Mesothelial cell of epicardium (in vitro differentiated cells): Measurements from ENCODE around the gene PANK2. TPM values are rescaled to one million over a fixed set of nuclear protein-coding genes. Genes with fewer than 3 reads are reported as not detected.
"Not testable (repeated sequence)": the region's sequence is repeated elsewhere in the genome, so short reads cannot be mapped to it uniquely, and the experiment has no call there.

Source experiments
- DNase-seq, 2 experiments: peaks; one replicate each; pipeline ENCODE4 v3.0.0; 2021; ENCODE audit warnings: low spot score in 2 of 2; ENCODE audit not compliant: unreplicated experiment in 2 of 2
- H3K27ac Mint-ChIP-seq: 2 replicates; pipeline ENCODE4 v1.8.0; 2021; ENCODE audit warnings: mixed read lengths
- H3K27me3 Mint-ChIP-seq: 2 replicates; pipeline ENCODE4 v1.8.0; 2021; ENCODE audit warnings: low read depth, mixed read lengths
- H3K36me3 Mint-ChIP-seq: 2 replicates; pipeline ENCODE4 v1.8.0; 2021; ENCODE audit warnings: mixed read lengths
- H3K4me1 Mint-ChIP-seq: 2 replicates; pipeline ENCODE4 v1.8.0; 2021; ENCODE audit warnings: mixed read lengths
- H3K4me3 Mint-ChIP-seq: 2 replicates; pipeline ENCODE4 v1.8.0; 2021; ENCODE audit warnings: mild to moderate bottlenecking, moderate library complexity, mixed read lengths
- H3K9me3 Mint-ChIP-seq: 2 replicates; pipeline ENCODE4 v1.8.0; 2021; ENCODE audit warnings: mixed read lengths
- total RNA-seq: library from RNA; stranded (reverse); gene quantifications from 3 replicates; pipeline ENCODE4 v1.2.1, GENCODE V29; 2021
- TF ChIP-seq, protein P1 (sequence below): fragments of 200-600 bp; sonication (generic); IDR thresholded peaks from one replicate; pipeline ENCODE4 v1.5.0; 2021; ENCODE audit warnings: antibody characterized with exemption; ENCODE audit not compliant: unreplicated experiment

Gene PANK2
- total RNA-seq, 1 donor from 2014 or later: 52.5 TPM

DNA sequence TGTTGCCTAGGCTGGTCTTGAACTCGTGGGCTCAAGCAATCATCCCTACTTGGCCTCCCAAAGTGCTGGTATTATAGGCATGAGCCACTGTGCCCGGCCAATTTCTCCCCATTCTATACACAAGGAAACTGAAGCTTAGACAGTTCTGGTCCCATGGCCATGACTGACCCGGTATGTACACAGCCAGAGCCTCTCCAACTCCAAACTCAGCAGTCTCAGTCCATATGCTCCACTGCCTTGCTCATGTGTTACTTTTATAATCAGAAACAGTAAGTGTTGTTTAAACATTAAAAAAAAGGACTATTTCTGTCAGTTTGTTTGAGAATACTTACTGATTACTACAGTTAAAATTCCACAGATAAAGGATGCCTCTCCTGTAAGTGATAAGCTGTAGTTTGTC, 75.5 kb downstream of the PANK2 start:
- Mint-ChIP-seq H3K27ac (peak overlapping the region; percentile 88), H3K4me3 (no peak overlapping the region), H3K27me3 (no peaks in the 10 kb centered on the region), H3K36me3 (peaks cover 20% of the 10 kb centered on the region), H3K9me3 (no peaks in the 10 kb centered on the region), H3K4me1 (peaks cover 10% of the 10 kb centered on the region)
- DNase-seq: no peak
- TF ChIP-seq, protein P1, sequence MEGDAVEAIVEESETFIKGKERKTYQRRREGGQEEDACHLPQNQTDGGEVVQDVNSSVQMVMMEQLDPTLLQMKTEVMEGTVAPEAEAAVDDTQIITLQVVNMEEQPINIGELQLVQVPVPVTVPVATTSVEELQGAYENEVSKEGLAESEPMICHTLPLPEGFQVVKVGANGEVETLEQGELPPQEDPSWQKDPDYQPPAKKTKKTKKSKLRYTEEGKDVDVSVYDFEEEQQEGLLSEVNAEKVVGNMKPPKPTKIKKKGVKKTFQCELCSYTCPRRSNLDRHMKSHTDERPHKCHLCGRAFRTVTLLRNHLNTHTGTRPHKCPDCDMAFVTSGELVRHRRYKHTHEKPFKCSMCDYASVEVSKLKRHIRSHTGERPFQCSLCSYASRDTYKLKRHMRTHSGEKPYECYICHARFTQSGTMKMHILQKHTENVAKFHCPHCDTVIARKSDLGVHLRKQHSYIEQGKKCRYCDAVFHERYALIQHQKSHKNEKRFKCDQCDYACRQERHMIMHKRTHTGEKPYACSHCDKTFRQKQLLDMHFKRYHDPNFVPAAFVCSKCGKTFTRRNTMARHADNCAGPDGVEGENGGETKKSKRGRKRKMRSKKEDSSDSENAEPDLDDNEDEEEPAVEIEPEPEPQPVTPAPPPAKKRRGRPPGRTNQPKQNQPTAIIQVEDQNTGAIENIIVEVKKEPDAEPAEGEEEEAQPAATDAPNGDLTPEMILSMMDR: no peak

DNA sequence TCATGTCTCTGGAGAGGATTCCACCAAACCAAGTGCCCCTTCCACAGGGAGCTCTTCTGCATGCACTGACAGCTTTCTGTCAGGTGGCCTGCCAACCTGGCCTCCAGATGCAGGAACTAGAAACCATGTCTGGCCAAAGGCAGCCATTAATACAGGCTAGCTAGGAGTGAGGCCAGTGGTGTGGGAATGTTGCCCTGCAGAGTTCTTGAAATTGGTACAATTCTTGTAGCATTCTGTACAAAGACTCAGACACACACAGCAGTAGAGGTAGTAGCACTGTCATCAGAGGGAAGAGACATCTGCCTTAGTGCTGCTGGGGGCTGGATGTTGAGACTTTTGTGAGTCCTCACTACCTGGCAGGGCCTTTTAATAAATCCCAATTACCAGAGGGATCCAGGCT, 77.4 kb downstream of the PANK2 start:
- no peak overlapping the region for H3K27ac Mint-ChIP-seq
- peaks cover 32% of the 10 kb centered on the region for H3K36me3 Mint-ChIP-seq
- H3K4me3 Mint-ChIP-seq: no peak overlapping the region
- DNase-seq: no peak
- TF ChIP-seq, protein P1: no peak
- H3K9me3 Mint-ChIP-seq: peaks cover 13% of the 10 kb centered on the region
- no peaks in the 10 kb centered on the region for H3K27me3 Mint-ChIP-seq
- H3K4me1 Mint-ChIP-seq: peaks cover 10% of the 10 kb centered on the region

DNA sequence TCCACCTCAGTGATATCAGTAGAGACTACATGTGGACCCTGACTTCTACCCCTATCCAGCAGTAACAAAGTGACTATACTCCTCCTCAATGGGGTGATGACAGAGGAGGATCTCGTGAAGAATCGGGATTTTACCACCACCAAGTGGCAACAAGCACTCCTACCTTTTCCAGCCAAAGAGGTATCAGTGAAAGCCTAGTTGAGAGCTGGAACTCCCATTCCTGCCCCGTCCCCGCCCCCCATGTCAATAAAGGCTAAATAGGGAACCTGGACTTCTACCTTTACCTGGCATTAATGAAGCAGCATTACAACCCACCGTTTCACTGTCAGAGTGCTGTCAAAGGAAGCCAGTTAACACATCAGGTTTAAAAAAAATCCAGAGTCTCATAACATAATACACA, 80.8 kb downstream of the PANK2 start:
- H3K4me3 Mint-ChIP-seq: no peak overlapping the region
- H3K9me3 Mint-ChIP-seq: peaks cover 30% of the 10 kb centered on the region
- H3K27me3 Mint-ChIP-seq: no peaks in the 10 kb centered on the region
- peaks cover 51% of the 10 kb centered on the region for H3K36me3 Mint-ChIP-seq
- H3K4me1 Mint-ChIP-seq: peaks cover 11% of the 10 kb centered on the region
- no peak overlapping the region for H3K27ac Mint-ChIP-seq
- DNase-seq: no peak
- TF ChIP-seq, protein P1: no peak

DNA sequence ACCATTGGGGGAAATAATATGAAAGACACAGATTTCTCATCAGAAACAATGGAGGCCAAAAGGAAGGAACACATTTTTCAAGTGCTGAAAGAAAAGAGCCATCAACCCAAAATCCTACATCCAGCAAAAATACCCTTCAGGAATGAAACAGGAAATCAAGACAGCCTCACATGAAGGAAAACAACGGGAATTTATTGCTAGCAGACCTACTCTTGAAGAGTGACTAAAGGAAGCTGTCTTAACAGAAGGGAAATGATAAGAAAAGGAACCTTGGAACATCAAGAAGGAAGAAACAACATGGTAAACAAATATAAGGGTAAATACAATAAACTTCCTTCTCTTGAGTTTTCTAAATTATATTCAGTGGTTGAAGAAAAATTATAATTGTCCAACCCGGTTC, 82.0 kb downstream of the PANK2 start:
- no peaks in the 10 kb centered on the region for H3K27me3 Mint-ChIP-seq
- no peak overlapping the region for H3K27ac Mint-ChIP-seq
- peaks cover 5% of the 10 kb centered on the region for H3K4me1 Mint-ChIP-seq
- TF ChIP-seq, protein P1: no peak
- peaks cover 57% of the 10 kb centered on the region for H3K36me3 Mint-ChIP-seq
- no peak overlapping the region for H3K4me3 Mint-ChIP-seq
- DNase-seq: no peak
- peaks cover 33% of the 10 kb centered on the region for H3K9me3 Mint-ChIP-seq

DNA sequence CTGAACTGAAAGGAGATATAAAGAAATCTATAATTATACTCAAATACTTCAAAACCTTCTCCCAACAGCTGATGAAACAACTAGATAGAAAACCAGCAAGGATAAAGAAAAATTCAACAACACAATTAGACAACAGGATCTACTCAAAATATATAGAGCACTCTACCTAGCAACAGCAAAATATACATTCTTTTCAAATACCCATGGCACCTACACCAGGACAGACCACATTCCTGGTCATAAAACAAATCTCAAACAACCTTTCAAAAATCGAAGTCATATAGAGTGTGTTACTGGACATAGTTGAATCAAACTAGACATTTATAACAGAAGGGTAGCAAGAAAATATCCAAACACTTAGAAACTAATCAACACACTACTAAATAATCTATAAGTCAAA, 83.0 kb downstream of the PANK2 start:
- Mint-ChIP-seq H3K27me3 (no peaks in the 10 kb centered on the region), H3K27ac (peak overlapping the region; percentile 3), H3K4me3 (no peak overlapping the region), H3K36me3 (peaks cover 56% of the 10 kb centered on the region), H3K4me1 (peaks cover 5% of the 10 kb centered on the region), H3K9me3 (peaks cover 33% of the 10 kb centered on the region)
- TF ChIP-seq, protein P1: no peak
- DNase-seq: no peak

DNA sequence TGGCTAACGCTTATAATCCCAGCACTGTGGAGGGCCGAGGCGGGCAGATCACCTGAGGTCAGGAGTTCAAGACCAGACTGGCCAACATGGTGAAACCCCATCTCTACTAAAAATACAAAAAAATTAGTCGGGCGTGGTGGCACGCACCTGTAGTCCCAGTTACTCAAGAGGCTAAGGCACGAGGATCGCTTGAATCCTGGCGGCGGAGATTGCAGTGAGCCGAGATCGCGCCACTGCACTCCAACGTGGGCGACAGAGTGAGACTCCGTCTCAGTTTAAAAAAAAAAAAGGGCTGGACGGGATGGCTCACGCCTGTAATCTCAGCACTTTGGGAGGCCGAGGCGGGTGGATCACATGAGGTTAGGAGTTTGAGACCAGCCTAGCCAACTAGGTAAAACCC, 83.4 kb downstream of the PANK2 start:
- peaks cover 33% of the 10 kb centered on the region for H3K9me3 Mint-ChIP-seq
- not testable (repeated sequence) for DNase-seq, H3K27ac Mint-ChIP-seq, H3K27me3 Mint-ChIP-seq, H3K4me1 Mint-ChIP-seq, H3K4me3 Mint-ChIP-seq
- H3K36me3 Mint-ChIP-seq: peaks cover 52% of the 10 kb centered on the region
